BLaER1 treated with 17β-estradiol and CSF1 and Interleukin-3, amounts not matched to agents 10 nM and 100 nM (cell line): ENCODE data around the gene SAPCD1.

Source experiments
- H3K27ac ChIP-seq, 11 experiments: shearing (Covaris generic); formaldehyde crosslinking; 2 replicates each; pipeline ENCODE4 v1.8.1; 2022
- H3K27me3 ChIP-seq, 11 experiments: shearing (Covaris generic); formaldehyde crosslinking; 2 replicates each; pipeline ENCODE4 v1.8.1; 2022
- H3K36me3 ChIP-seq, 11 experiments: shearing (Covaris generic); formaldehyde crosslinking; 2 replicates each; pipeline ENCODE4 v1.8.1; 2022
- H3K4me1 ChIP-seq, 10 experiments: shearing (Covaris generic); formaldehyde crosslinking; 2 replicates each; pipeline ENCODE4 v1.8.1; 2022
- H3K4me2 ChIP-seq, 11 experiments: shearing (Covaris generic); formaldehyde crosslinking; 2 replicates each; pipeline ENCODE4 v1.8.1; 2022
- H3K4me3 ChIP-seq, 10 experiments: shearing (Covaris generic); formaldehyde crosslinking; 2 replicates each; pipeline ENCODE4 v1.8.1; 2022
- H3K9ac ChIP-seq, 11 experiments: shearing (Covaris generic); formaldehyde crosslinking; 2 replicates each; pipeline ENCODE4 v1.8.1; 2022
- H3K9me3 ChIP-seq, 11 experiments: shearing (Covaris generic); formaldehyde crosslinking; replicated peaks in 1 of 11; 2 replicates each; pipeline ENCODE4 v1.8.1; 2022
- H4K20me1 ChIP-seq, 11 experiments: shearing (Covaris generic); formaldehyde crosslinking; 2 replicates each; pipeline ENCODE4 v1.8.1; 2022
- Cebpa-rat ChIP-seq, 11 experiments: shearing (Covaris generic); IDR thresholded peaks; 2 replicates each; pipeline ENCODE4 v1.8.1; 2022

The SAPCD1 gene

DNA sequence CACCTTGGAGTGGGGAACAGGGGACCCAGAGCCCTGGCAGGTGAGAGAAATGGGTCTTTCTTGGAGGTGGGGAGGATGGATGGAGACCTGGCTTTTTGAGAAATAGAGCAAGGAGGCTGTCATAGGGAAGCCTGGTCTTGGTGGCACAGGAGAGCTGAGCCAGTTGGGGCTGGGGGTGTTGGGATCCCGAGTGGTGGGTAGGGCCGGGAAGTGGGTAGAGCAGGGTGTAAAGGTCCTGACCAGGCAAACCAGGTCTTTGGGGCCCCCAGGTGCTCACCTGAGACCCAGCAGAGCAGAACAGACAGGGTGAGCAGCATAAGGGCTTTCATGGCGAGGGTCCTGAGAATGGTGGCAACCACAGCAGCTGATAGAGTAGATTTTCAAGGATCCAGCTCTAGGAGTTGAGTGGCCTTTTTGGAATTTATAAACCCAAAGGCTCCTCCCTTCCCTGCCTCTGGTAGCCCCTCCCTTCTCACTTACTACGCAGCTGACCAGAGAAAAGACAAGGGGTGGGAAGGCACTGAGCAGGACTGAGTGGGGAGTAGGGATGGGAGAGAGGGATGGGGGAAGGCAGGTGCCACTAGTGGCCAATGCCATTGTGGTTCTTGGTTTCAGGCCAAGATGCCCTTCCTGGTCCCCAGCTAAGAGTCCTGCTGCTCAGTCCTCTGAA lies 41.0 kb upstream of the SAPCD1 start, which contains the start of gene LY6G6C:
LY6G6C (minus strand) TSS at position 396 of the 670 bp plus-strand sequence; CDS start at position 329, 67 bp downstream.
- no peak within 1 kb of the TSS; a peak in 2 of 22 replicates for H3K9ac ChIP-seq
- H4K20me1 ChIP-seq, result peaks cover 0 to 4% (median 0%) of the 10 kb centered on the region in 11 experiments; a peak in 1 of 22 replicates
- no peaks in the 10 kb centered on the region for H3K9me3 ChIP-seq
- H3K27ac ChIP-seq, result peak within 1 kb of the TSS in 5 of 11 experiments; percentile 64 to 86 (median 75); a peak in 6 of 22 replicates
- no peak for TF ChIP-seq Cebpa-rat (IDR thresholded peaks at IDR 0.05)
- peaks cover 34 to 58% (median 50%) of the 10 kb centered on the region in 10 experiments for H3K4me1 ChIP-seq
- H3K4me2 ChIP-seq, result peak within 1 kb of the TSS in 9 of 11 experiments; percentile 26 to 99 (median 98); a peak in 17 of 22 replicates
- H3K27me3 ChIP-seq, result no peaks in the 10 kb centered on the region
- no peak within 1 kb of the TSS for H3K4me3 ChIP-seq
- peaks cover 0 to 22% (median 10%) of the 10 kb centered on the region in 11 experiments; a peak in 15 of 22 replicates for H3K36me3 ChIP-seq

DNA sequence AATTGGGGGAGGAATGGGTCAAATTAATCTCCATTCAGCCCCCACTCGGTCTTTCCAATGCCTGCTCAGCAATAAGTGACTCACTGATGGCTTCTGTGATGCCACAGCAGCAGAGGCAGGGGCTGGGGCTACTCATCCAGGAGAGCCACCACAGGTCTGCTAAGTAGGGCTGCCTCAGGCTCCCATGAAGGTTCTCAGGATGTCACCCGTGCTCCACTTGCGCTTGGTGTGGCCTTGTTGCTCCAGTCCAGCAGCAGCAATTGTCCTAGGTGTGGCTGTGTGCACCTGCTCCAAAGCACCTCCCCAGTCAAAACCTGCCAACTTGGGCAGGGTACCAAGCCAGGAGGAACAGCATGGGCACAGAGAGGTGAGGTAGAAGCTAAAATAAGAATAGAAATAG lies 40.3 kb upstream of the SAPCD1 start:
- H3K4me2 ChIP-seq, result peak overlapping the region in 9 of 11 experiments; percentile 26 to 99 (median 98); a peak in 16 of 22 replicates
- no peak for TF ChIP-seq Cebpa-rat (IDR thresholded peaks at IDR 0.05)
- no peak overlapping the region; a peak in 2 of 22 replicates for H3K9ac ChIP-seq

DNA sequence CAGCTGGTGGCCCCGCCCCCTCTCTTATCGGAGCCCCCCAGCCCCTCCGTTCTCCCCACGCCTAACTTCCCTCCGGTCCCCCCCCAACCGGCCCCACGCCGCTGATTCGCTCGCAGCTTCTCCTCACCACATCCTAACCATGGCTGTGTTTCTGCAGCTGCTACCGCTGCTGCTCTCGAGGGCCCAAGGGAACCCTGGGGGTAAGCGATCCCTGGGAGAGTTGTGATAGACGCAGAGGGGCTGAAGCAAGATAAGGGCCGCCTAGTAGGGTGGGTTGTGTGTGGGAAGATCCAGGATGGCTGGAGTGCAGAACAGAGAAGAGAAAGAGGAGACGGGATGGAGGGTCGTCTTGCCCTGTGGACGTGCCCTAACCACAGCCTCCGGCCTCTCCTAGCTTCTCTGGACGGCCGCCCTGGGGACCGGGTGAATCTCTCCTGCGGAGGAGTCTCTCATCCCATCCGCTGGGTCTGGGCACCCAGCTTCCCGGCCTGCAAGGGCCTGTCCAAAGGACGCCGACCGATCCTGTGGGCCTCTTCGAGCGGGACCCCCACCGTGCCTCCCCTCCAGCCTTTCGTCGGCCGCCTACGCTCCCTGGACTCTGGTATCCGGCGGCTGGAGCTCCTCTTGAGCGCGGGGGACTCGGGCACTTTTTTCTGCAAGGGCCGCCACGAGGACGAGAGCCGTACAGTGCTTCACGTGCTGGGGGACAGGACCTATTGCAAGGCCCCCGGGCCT lies 39.0 kb upstream of the SAPCD1 start, which contains the start of gene MPIG6B:
MPIG6B (plus strand) TSS at position 129 of the 735 bp plus-strand sequence; CDS start at position 140, 11 bp downstream.
- H3K4me2 ChIP-seq, result peak within 1 kb of the TSS; percentile 92 to 100 (median 98)
- H4K20me1 ChIP-seq, result peaks cover 0 to 10% (median 0%) of the 10 kb centered on the region in 11 experiments; a peak in 4 of 22 replicates
- H3K4me1 ChIP-seq, result peaks cover 50 to 77% (median 69%) of the 10 kb centered on the region in 10 experiments

More for the DNA sequence above, 40.3 kb upstream of the SAPCD1 start:
- Histone ChIP-seq H3K9me3 (no peaks in the 10 kb centered on the region), H3K36me3 (peaks cover 0 to 28% (median 17%) of the 10 kb centered on the region in 11 experiments; a peak in 16 of 22 replicates), H3K27me3 (no peaks in the 10 kb centered on the region), H4K20me1 (peaks cover 0 to 4% (median 0%) of the 10 kb centered on the region in 11 experiments; a peak in 2 of 22 replicates), H3K4me3 (no peak overlapping the region), H3K4me1 (peaks cover 41 to 65% (median 57%) of the 10 kb centered on the region in 10 experiments), H3K27ac (peak overlapping the region in 3 of 11 experiments; percentile 42 to 75 (median 64); a peak in 5 of 22 replicates)

DNA sequence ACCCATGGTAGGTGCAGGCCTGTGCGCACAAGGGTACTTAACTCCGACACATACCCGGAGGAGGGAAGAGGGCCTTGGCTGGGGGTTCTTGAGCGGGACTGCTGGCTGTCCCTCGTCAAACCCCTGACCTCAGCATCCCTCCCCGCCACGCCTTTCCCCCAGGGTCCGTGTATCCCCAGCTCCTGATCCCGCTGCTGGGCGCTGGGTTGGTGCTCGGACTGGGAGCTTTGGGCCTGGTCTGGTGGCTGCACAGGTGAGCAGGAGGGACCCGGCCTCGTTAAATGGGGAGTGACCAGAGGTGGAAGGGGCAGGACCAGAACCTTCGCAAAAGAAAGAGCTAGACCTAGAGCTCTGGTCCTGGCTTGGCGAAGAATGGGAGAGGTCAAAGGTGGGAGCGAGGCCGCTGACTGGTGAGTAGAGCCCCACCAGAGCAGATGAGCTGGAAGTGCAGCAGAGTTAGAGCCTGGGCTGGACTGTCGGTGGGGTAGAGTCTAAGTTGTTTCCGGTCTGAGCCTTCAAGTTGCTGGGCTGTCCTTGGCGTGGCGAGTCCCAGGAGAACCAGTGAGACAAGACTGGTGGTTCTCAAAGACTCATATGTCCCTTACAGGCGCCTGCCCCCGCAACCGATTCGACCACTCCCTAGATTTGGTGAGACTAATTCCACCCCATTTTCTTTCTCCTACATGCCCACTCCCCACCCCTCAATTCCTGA lies 38.3 kb upstream of the SAPCD1 start:
- peaks cover 57 to 85% (median 76%) of the 10 kb centered on the region in 10 experiments for H3K4me1 ChIP-seq
- H3K27me3 ChIP-seq, result no peaks in the 10 kb centered on the region
- H3K4me2 ChIP-seq, result peak overlapping the region; percentile 92 to 100 (median 98)
- H3K27ac ChIP-seq, result peak overlapping the region in 9 of 11 experiments; percentile 38 to 88 (median 79); a peak in 18 of 22 replicates
- peak overlapping the region in 8 of 10 experiments; percentile 28 to 53 (median 48); a peak in 12 of 20 replicates for H3K4me3 ChIP-seq
- H3K9me3 ChIP-seq, result 0 out of 22 replicates have a peak, but pooled peaks cover 0 to 3% (median 0%) of the 10 kb centered on the region in 11 experiments
- H3K9ac ChIP-seq, result peak overlapping the region in 8 of 11 experiments; percentile 38 to 79 (median 74); a peak in 15 of 22 replicates
- H4K20me1 ChIP-seq, result peaks cover 0 to 16% (median 0%) of the 10 kb centered on the region in 11 experiments; a peak in 7 of 22 replicates
- TF ChIP-seq Cebpa-rat (IDR thresholded peaks at IDR 0.05), result no peak
- H3K36me3 ChIP-seq, result peaks cover 0 to 30% (median 20%) of the 10 kb centered on the region in 11 experiments; a peak in 16 of 22 replicates

More for the DNA sequence above, 39.0 kb upstream of the SAPCD1 start, which contains the start of gene MPIG6B:
- peak in 4 of 11 experiments; percentile 66 to 87 (median 69); a peak in 7 of 22 replicates for TF ChIP-seq Cebpa-rat (IDR thresholded peaks at IDR 0.05)
- H3K9ac ChIP-seq, result peak within 1 kb of the TSS; percentile 22 to 79 (median 72); a peak in 18 of 22 replicates
- H3K4me3 ChIP-seq, result peak within 1 kb of the TSS in 9 of 10 experiments; percentile 8 to 53 (median 48); a peak in 15 of 20 replicates
- H3K36me3 ChIP-seq, result peaks cover 0 to 30% (median 19%) of the 10 kb centered on the region in 11 experiments; a peak in 16 of 22 replicates
- H3K27me3 ChIP-seq, result no peaks in the 10 kb centered on the region
- H3K27ac ChIP-seq, result peak within 1 kb of the TSS in 10 of 11 experiments; percentile 9 to 88 (median 79); a peak in 20 of 22 replicates
- H3K9me3 ChIP-seq, result 0 out of 22 replicates have a peak, but pooled peaks cover 0 to 3% (median 0%) of the 10 kb centered on the region in 11 experiments

DNA sequence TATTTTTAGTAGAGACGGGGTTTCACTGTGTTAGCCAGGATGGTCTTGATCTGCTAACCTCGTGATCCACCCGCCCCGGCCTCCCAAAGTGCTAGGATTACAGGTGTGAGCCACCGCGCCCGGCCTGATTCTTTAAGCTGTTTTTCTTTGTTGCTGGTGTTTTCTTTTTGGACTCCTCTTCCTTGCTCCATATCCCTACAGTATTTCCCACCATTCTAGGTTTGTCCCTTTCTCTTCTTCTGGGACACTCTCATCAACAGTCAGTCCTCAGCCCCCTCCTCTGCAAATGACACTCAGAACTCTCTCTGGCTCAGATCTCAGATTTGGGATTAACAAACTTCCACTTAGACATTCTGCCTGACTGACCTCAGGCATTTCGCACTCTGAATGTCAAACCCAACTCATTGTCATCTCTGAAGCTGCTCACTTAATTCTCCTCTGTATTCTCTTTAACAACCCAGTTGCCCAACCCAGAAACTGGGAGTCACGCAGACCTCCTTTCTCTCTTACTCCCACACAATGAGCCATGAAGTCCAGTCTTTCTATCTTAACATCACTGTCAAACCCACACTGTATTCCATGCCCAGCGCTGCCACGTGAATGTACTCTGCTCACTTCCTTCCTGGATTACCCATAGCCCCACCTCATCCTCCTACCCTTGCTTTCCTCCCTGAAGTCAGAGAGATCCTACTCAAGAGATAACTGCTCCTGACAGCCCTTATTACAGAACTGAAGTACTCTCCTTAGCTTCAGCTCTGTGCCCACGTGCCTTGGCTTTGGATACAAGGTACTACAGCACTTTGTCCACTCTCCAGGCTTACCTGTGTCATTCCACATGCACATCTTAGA lies 36.7 kb upstream of the SAPCD1 start:
- 0 out of 22 replicates have a peak, but pooled peaks cover 0 to 3% (median 0%) of the 10 kb centered on the region in 11 experiments for H3K9me3 ChIP-seq
- peaks cover 5 to 35% (median 25%) of the 10 kb centered on the region in 11 experiments; a peak in 21 of 22 replicates for H3K36me3 ChIP-seq
- H3K4me1 ChIP-seq, result peaks cover 63 to 94% (median 85%) of the 10 kb centered on the region in 10 experiments
- peak overlapping the region; percentile 92 to 100 (median 98) for H3K4me2 ChIP-seq
- no peak for TF ChIP-seq Cebpa-rat (IDR thresholded peaks at IDR 0.05)
- 0 out of 20 replicates have a peak overlapping the region, but pooled peaks of 1 of the 10 experiments have one; percentile 18 for H3K4me3 ChIP-seq
- H3K9ac ChIP-seq, result peak overlapping the region in 9 of 11 experiments; percentile 6 to 48 (median 29); a peak in 9 of 22 replicates
- peak overlapping the region; percentile 1 to 88 (median 84); a peak in 17 of 22 replicates for H3K27ac ChIP-seq
- no peaks in the 10 kb centered on the region for H3K27me3 ChIP-seq
- peaks cover 0 to 24% (median 6%) of the 10 kb centered on the region in 11 experiments; a peak in 18 of 22 replicates for H4K20me1 ChIP-seq

DNA sequence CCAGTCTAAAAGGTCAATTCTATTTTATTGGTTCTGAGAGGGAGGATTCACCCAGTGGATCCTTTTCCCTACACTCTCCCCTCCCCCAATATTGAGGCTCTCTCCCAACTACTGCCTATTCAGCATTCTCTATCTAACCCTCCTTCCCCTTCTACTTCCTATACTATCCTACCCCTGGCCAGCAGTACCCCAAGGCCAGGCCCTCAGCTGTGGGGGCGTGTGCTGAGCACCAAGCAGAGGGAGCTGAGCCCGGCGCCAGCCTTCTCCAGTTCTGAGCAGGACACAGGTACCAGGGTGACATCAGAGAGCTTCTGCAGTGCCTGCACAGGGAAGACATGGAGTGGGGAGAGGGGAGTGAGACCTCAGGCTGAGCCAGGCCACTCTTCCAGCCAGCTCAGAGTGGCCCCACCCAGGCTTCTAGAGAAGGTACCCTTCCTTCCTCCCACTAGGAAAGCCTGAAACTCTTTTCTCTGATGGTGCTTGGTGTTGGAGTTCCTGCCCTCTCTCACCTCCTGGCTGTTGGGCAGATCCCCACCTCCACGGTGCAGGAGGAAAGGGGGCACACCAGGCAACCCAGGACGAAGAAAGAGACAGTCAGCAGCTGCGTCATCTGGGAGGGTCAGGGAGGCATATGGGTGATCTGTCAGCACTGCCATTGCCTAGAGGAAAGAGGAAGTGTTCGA lies 35.3 kb upstream of the SAPCD1 start:
- H3K27me3 ChIP-seq, result no peaks in the 10 kb centered on the region
- no peak for TF ChIP-seq Cebpa-rat (IDR thresholded peaks at IDR 0.05)
- peak overlapping the region; percentile 92 to 100 (median 98) for H3K4me2 ChIP-seq
- 0 out of 22 replicates have a peak, but pooled peaks cover 0 to 3% (median 0%) of the 10 kb centered on the region in 11 experiments for H3K9me3 ChIP-seq
- H3K27ac ChIP-seq, result peak overlapping the region; percentile 79 to 88 (median 84)
- peak overlapping the region in 9 of 10 experiments; percentile 21 to 92 (median 49); a peak in 11 of 20 replicates for H3K4me3 ChIP-seq
- H3K36me3 ChIP-seq, result peaks cover 20 to 49% (median 40%) of the 10 kb centered on the region in 11 experiments
- H4K20me1 ChIP-seq, result peaks cover 5 to 32% (median 20%) of the 10 kb centered on the region in 11 experiments; a peak in 20 of 22 replicates
- H3K4me1 ChIP-seq, result peaks cover 77 to 94% (median 90%) of the 10 kb centered on the region in 10 experiments
- H3K9ac ChIP-seq, result peak overlapping the region; percentile 42 to 91 (median 82)
